ENCODE measurements around the gene PCDHGB2. TPM values are rescaled to one million over a fixed set of nuclear protein-coding genes. Genes with fewer than 3 reads are reported as not detected.
"Not testable (repeated sequence)": the region's sequence is repeated elsewhere in the genome, so short reads cannot be mapped to it uniquely, and the experiment has no call there.

Gene PCDHGB2
- total RNA-seq: 1.3 and 1.4 TPM in 2 replicates

DNA sequence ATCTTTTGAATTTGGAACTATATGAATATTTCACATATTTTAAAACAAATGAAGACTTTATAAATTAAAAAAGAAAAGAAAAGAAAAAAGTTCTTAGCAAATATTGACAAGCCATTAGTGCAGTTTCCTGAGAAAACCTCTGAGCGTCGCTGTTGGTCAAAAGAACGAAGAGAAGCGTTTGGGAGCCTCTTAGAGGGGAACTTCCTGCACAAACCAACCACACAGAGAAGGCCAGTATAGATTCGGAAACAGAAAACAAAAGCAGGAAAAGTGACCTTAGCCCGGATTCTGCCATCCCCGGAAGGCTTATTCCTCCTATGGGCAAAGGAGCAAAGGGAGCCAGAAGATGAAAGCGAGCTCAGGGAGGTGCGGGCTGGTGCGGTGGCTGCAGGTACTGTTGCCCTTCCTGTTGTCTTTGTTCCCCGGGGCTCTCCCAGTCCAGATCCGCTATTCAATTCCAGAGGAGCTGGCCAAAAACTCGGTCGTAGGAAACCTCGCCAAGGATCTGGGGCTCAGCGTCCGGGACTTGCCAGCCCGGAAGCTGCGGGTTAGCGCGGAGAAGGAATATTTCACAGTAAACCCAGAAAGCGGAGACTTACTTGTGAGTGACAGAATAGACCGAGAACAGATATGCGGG is at the start of gene PCDHGB2:
Gene PCDHGB2, plus strand, starts transcription at position 205 of the 637 bp plus-strand sequence. Its CDS starts 142 bp downstream, at position 347.
- peak; percentile 41 to 63 for DNase-seq (ENCODE audit: low read depth in 2 of 2)

DNA sequence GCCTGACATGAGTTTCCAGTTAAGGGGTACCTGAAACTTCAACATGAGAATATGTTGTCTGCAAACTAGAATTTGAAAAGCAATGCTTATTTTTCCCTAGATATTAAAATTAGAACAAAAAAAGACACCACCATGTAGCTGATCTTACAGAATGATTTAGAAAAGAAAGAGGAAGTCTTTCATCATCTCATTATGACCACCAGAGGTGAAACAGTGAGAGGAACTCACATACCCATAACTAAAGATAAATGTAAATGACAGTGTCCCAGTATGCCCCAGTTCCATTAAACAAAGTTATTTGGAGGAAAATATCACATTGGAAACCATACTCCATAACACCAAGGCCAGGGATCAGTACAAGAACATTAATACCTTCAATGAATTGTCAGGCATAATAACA is 46.1 kb upstream of the PCDHGB2 start:
- no peak for DNase-seq (ENCODE audit: low read depth in 2 of 2)

DNA sequence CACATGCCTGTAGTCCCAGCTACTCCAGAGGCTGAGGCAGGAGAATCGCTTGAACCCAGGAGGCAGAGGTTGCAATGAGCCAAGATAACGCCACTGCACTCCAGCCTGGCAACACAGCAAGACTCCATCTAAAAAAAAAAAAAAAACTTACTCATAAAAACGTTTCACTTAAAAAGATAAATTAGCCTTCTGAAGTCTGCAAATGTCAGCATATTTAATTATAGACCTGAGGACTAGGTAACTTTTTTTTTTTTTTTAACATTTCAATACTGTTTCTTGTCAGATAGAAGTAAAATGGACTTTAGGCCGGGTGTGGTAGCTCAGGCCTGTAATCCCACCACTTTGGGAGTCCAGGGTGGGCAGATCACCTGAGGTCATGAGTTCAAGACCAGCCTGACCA is 42.8 kb upstream of the PCDHGB2 start:
- DNase-seq (ENCODE audit: low read depth in 2 of 2): not testable (repeated sequence)

DNA sequence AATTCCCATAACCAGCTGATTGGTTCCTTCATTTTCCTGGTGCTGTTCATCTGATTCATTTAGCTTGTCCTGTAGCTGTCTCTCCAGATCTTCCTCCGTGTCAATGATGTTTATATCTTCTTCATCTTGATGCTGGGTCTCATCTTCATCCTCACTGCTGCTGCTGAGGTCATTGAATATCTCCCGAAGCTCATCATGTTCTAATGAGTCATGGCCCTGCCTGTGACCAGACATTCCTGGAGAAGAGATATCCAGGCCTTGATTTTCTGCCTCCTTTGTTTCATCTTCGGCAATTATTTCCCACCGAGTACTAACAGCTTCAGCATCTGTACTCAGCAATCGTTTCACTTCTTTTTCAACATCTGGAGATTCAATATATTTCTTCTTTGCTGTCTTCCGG is 40.6 kb upstream of the PCDHGB2 start:
- DNase-seq (ENCODE audit: low read depth in 2 of 2): no peak

DNA sequence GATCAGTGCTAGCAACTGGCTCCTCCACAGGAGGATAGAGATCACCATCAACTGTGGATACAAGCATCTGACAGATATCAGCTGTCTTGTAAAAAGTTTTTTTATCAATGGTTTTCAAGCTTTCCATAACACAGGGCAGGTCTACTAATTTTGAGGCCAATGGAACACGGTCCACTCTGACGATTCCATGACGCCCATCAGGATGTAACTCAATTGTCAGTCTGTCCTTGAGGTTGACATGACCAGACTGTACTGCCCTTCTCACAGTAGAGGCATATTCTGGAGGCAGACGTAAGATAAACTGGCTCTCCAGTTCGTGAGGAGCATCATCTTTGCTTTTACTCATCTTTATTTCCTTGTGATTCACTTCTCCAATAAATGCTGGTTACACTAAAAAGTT is 40.1 kb upstream of the PCDHGB2 start:
- DNase-seq (ENCODE audit: low read depth in 2 of 2): no peak

DNA sequence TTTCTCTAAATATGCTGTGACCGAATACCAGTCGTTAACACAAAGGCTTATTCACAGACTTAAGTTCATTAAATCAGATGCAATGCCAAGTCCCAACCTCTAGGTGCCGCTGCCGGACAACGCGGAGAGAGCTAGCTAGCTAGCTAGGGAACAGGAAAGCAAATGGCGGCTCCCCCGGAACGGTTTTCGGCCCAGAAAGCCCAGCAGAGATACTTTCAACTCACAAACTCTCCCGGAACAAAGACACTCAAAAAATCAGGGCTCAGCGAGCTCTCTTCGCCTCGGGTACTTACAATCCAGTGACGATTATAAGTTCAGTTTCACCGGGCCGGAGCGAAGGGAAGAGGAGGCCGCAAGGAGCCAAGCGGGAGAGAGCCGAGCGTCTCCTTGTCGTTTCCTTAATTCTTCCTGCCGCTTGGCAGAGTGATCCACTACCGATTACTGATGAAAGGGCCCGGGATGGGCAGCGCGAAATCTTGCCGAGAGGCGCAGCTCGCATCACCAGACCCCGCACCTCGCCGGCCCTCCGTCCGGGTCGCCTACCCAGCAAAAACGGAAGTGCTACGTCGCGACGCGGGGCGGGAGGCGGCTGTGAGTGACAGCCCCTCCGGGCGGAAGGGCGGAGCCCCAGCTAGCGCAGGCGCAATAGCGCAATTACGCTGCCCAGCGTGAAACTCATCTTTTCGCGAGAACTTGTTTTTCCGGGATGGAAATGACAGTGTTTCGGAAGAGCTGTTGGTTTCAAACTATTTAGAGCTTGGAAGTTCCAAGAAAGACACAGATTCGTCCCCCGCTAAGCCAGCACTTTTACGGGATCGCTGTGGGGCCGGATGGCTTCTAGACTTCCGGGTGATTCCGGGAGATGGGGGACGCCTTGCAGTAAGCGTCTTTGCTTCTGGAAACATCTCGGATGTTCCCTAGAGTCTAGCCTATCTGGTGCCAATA is 39.3 kb upstream of the PCDHGB2 start, which contains the start of gene TAF7:
Gene TAF7, minus strand, starts transcription at position 560 of the 945 bp plus-strand sequence. CDS start 740 bp downstream, outside the sequence.
- DNase-seq (ENCODE audit: low read depth in 2 of 2): peak; percentile 95 to 97

DNA sequence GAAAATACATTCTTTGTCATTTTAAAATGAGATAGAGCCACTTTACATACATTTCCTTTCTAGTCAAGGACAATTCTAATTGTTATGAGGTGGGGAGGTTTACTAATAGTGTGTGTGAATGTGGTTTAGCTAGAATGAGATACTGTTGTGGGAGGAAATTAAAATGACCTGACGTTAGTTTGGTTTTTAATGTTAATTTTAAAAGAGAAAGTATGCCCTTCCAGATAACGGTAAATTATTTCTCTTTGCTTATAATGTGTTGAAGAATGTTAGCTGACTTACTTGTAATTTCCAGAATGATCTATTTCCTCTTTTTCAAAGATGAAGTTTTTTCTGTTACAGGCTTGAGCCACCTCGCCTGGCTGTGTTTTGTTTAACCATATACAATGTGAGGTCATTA is 37.5 kb upstream of the PCDHGB2 start:
- no peak for DNase-seq (ENCODE audit: low read depth in 2 of 2)

DNA sequence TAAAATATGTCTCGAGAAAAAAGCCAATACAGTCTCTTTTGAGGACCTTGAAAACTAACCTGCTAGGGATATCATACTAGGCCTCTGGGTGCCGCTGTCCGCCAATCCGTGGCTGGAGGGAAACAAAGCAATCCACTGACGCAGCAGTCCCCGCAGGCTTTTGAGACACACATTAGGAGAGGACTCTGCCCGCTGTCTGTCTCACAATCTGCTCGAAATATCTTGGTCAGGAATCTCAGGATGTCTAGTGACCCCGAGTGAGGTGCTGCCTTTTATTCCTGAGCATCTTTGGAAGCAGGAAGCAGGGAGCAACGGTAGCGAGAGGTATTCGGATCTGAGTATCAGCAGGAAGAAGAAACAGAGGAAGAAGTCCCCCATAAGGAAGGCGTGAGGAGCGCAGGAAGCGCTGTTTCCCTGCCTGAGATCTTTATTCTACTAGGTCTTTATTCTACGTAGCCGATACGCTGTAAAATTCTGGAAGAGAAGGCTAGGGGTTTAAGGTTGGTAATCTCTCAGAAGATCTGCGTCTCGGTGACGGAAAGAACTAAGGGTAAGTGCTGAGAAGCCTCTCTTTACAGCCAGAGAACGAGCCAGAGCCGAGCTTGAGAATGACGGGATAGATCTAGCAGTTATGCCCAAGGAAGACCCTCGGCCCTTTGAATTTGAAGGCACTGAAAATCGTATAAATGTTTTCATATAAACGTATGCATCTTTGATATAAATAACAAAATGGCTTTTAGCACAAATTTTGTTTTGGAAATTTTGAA is 33.5 kb upstream of the PCDHGB2 start:
- DNase-seq (ENCODE audit: low read depth in 2 of 2): peak; percentile 80 to 82

DNA sequence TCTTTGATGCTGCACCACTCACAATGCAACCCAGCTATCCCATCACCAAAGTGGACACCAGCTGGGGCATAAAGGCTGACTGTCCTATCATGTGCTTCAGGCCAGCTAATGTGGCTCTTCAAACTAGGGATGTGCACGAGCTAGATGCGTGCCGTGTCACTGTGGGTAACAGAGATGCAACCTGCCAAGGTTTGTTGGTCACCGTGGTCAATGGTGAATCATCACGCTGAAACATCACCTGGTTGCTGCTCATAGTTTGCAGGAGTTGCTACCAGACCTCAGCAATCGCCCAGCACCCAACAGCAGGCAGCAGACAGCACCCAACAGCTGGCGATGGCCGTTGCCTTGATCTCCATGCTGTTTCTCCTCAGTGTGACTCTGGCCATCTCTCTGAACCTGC is 31.6 kb upstream of the PCDHGB2 start:
- no peak for DNase-seq (ENCODE audit: low read depth in 2 of 2)

DNA sequence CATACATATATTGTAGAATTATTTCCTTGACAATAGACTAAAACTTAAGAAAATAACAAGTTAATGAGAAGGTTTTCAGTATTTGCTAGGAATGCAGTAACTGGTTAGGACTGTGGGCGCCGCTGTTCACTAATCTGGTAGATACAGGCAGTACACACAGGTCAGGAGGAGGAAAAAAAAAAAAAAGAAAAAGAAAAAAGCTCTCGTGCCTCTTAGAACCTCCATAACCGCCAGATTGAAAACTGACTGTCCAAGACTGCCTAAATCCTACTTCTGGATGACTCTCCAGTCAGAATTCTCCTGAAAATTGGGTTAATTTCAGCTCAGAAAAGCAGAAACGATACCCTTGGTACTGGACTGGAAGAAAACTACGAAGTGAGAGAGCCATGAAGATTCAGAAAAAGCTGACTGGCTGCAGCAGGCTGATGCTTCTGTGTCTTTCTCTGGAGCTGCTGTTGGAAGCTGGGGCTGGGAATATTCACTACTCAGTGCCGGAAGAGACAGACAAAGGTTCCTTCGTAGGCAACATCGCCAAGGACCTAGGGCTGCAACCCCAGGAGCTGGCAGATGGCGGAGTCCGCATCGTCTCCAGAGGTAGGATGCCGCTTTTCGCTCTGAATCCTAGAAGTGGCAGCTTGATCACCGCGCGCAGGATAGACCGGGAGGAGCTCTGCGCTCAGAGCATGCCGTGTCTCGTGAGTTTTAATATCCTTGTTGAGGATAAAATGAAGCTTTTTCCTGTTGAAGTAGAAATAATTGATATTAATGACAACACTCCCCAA is 29.3 kb upstream of the PCDHGB2 start, which contains the start of gene PCDHGA1:
Gene PCDHGA1, plus strand, starts transcription at position 216 of the 782 bp plus-strand sequence.
- DNase-seq (ENCODE audit: low read depth in 2 of 2): peak; percentile 41 to 67

DNA sequence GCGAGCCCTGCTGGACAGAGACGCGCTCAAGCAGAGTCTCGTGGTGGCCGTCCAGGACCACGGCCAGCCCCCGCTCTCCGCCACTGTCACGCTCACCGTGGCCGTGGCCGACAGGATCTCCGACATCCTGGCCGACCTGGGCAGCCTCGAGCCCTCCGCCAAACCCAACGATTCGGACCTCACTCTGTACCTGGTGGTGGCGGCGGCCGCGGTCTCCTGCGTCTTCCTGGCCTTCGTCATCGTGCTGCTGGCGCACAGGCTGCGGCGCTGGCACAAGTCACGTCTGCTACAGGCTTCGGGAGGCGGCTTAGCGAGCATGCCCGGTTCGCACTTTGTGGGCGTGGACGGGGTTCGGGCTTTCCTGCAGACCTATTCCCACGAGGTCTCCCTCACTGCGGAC is 27.2 kb upstream of the PCDHGB2 start:
- not testable (repeated sequence) for DNase-seq (ENCODE audit: low read depth in 2 of 2)

DNA sequence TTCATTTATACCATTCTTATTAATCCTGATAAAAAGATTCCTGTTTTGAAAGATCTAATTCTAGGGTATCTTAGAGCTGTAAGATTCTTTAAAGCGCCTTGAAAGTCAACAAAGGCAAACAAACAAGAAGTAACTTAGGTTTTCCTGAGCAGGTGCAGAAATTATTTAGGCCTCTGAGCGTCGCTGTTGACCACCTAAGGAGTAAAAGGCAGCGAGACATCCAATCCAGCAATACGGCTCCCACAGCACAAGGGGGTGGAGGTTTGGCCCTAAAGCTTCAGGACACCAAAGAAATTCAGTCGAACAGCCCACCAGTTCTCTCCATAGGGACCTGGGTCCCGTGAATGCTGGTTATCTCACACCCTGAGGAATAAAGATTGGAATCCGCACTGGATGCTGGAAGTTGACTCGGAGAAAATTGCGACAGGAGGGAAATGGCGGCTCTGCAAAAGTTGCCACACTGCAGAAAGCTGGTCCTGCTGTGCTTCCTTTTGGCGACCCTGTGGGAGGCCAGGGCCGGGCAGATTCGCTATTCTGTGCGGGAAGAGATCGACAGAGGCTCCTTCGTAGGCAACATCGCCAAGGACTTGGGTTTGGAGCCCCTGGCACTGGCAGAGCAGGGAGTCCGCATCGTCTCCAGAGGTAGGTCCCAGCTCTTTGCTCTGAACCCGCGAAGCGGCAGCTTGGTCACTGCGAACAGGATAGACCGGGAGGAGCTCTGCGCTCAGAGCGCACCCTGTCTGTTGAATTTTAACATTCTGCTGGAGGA is 21.1 kb upstream of the PCDHGB2 start, which contains the start of gene PCDHGA2:
Gene PCDHGA2, plus strand, starts transcription at position 223 of the 769 bp plus-strand sequence.
- peak; percentile 42 to 56 for DNase-seq (ENCODE audit: low read depth in 2 of 2)

DNA sequence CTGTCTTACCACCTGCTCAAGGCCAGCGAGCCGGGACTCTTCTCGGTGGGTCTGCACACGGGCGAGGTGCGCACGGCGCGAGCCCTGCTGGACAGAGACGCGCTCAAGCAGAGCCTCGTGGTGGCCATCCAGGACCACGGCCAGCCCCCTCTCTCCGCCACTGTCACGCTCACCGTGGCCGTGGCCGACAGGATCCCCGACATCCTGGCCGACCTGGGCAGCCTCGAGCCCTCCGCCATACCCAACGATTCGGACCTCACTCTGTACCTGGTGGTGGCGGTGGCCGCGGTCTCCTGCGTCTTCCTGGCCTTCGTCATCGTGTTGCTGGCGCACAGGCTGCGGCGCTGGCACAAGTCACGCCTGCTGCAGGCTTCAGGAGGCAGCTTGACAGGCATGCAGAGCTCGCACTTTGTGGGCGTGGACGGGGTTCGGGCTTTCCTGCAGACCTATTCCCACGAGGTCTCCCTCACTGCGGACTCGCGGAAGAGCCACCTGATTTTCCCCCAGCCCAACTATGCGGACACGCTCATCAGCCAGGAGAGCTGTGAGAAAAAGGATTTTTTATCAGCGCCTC is 18.9 kb upstream of the PCDHGB2 start:
- DNase-seq (ENCODE audit: low read depth in 2 of 2): not testable (repeated sequence)

DNA sequence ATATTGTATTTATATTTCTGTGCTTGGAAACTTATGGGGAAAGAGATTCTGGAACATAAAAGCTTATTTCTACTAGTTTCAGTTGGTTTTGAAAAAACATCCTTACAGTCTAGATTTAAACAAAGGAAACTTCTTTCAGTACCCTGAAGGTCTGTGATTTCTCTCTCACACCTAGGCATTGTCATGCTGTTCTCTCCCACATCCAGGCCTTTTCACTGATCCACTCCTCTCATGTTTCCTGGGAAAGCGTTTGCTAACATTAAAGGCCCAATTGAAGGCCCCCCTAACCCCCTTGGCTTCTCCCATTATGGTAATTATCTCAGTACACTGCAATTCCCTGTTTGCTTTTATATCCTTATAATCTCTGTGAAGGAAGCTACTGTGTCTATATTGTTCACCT is 17.0 kb upstream of the PCDHGB2 start:
- no peak for DNase-seq (ENCODE audit: low read depth in 2 of 2)

DNA sequence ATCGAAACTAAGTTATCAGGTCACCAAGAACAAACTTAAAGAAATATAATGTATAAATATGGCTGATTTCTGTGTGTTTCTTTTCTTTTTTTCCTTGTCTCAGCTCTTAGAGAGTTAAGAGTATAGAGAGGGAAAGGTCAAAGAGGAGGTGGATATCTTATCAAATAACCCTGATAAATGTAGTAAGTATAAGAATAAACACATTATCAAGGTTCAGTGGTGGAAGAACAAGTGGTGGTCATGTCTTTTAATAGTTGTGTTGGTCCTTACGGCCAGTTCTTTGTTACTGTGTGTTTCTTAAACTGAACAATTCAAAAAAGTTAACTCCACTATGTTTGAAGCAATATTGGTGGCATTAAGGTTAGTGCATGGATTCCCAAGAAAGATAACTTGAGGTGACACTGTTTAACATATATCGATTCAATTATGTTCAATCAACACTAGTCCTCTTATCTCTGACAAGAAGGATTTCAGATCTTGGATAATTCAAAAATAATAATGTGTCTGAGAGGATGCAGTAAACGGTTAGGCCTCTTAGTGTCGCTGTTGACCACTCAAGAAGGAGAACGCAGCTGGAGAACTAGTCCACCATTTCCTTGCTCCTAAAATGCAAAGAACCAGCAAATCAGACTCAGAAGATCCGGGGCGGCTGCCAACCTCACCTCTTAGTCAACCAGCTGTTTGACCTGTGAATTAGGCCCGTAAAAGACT is 16.4 kb upstream of the PCDHGB2 start, which contains the start of gene PCDHGA3:
Gene PCDHGA3, plus strand, starts transcription at position 588 of the 711 bp plus-strand sequence. CDS start 205 bp downstream, outside the sequence.
- peak; percentile 46 to 63 for DNase-seq (ENCODE audit: low read depth in 2 of 2)

DNA sequence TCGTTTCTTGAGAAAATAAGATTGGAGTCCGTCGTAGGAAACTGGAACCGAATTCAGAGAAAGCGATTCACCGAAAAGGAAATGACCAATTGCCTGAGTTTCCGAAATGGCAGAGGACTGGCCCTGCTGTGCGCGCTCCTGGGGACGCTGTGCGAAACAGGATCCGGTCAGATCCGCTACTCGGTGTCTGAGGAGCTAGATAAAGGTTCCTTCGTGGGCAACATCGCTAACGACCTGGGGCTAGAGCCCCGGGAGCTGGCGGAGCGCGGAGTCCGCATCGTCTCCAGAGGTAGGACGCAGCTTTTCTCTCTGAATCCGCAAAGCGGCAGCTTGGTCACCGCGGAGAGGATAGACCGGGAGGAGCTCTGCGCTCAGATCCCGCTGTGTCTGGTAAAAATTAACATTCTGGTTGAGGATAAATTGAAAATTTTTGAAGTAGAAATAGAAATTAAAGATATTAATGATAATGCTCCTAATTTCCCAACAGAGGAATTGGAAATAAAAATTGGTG is 15.8 kb upstream of the PCDHGB2 start:
- DNase-seq (ENCODE audit: low read depth in 2 of 2): no peak

DNA sequence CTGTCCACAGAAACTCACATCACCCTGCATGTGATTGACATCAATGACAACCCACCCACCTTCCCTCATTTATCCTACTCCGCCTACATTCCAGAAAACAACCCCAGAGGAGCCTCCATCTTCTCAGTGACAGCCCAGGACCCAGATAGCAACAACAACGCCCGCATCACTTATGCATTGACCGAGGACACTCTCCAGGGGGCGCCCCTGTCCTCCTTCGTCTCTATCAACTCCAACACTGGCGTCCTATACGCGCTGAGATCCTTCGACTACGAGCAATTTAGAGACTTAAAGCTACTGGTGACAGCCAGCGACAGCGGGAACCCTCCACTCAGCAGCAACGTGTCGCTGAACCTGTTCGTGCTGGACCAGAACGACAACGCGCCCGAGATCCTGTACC is 14.5 kb upstream of the PCDHGB2 start:
- no peak for DNase-seq (ENCODE audit: low read depth in 2 of 2)

DNA sequence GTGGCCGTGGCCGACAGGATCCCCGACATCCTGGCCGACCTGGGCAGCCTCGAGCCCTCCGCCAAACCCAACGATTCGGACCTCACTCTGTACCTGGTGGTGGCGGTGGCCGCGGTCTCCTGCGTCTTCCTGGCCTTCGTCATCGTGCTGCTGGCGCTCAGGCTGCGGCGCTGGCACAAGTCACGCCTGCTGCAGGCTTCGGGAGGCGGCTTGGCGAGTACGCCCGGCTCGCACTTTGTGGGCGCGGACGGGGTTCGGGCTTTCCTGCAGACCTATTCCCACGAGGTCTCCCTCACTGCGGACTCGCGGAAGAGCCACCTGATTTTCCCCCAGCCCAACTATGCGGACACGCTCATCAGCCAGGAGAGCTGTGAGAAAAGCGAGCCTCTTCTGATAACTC is 13.8 kb upstream of the PCDHGB2 start:
- DNase-seq (ENCODE audit: low read depth in 2 of 2): not testable (repeated sequence)
